ENCODE measurements around the gene MAML2. TPM values are rescaled to one million over a fixed set of nuclear protein-coding genes. Genes with fewer than 3 reads are reported as not detected.

Gene MAML2
- total and polyA plus RNA-seq, 2 experiments from 2014 or later = 2.0 to 7.1 TPM

- Histone ChIP-seq H3K27me3 (ENCODE audit: insufficient read depth) (no peaks in the 10 kb centered on the region), H3K4me3 (no peak overlapping the region), H3K79me2 (replicated peaks; ENCODE audit: insufficient read depth) (no peaks in the 10 kb centered on the region), H4K20me1 (replicated peaks; ENCODE audit: insufficient read depth) (no peaks in the 10 kb centered on the region), H3K4me2 (no peak overlapping the region), H3K27ac (ENCODE audit: low read depth) (no peak overlapping the region), H3K4me1 (ENCODE audit: insufficient read depth) (peaks cover 21% of the 10 kb centered on the region), H3K36me3 (ENCODE audit: insufficient read depth) (no peaks in the 10 kb centered on the region), H3F3A (replicated peaks; ENCODE audit: low read depth) (no peaks in the 10 kb centered on the region), H3K9me2 (ENCODE audit: insufficient read depth) (no peaks in the 10 kb centered on the region), H2AFZ (no peak overlapping the region)
- DNase-seq (ENCODE audit: low spot score) = no peak
- H3K27me3 Mint-ChIP-seq (ENCODE audit: insufficient read depth, low read depth, poor library complexity) = no peaks in the 10 kb centered on the region
- peak; percentile 48 for ATAC-seq
- no peak overlapping the region for H3K27ac Mint-ChIP-seq
- H3K9me3 Mint-ChIP-seq = no peaks in the 10 kb centered on the region
- TF ChIP-seq ZNF331 (CRISPR knock-in tag; IDR thresholded peaks at IDR 0.05; ENCODE audit: low read depth) = no peak
- peak; percentile 17 to 52; a peak in 2 of 4 replicates for TF ChIP-seq CTCF (conservative IDR thresholded peaks at IDR 0.05; ENCODE audit: low read depth in 2 of 2)
- no peak overlapping the region for H3K4me3 Mint-ChIP-seq
- H3K36me3 Mint-ChIP-seq (ENCODE audit: low read depth) = no peaks in the 10 kb centered on the region
- peaks cover 15% of the 10 kb centered on the region for H3K4me1 Mint-ChIP-seq
These were observed 251.5 kb downstream of the MAML2 start for GRCh38 chr11:96091476-96091875.

- H3K79me2 ChIP-seq (replicated peaks; ENCODE audit: insufficient read depth) = no peaks in the 10 kb centered on the region
- H3K4me3 ChIP-seq = no peak overlapping the region
- no peak for ATAC-seq
- H3K4me1 ChIP-seq (ENCODE audit: insufficient read depth) = peaks cover 24% of the 10 kb centered on the region
- no peak overlapping the region for H3K27ac ChIP-seq (ENCODE audit: low read depth)
- no peak overlapping the region for H3K4me3 Mint-ChIP-seq
- H3K36me3 Mint-ChIP-seq (ENCODE audit: low read depth) = no peaks in the 10 kb centered on the region
- H3K36me3 ChIP-seq (ENCODE audit: insufficient read depth) = no peaks in the 10 kb centered on the region
- H3K4me2 ChIP-seq = no peak overlapping the region
- no peaks in the 10 kb centered on the region for H4K20me1 ChIP-seq (replicated peaks; ENCODE audit: insufficient read depth)
- DNase-seq (ENCODE audit: low spot score) = no peak
- H3K9me3 Mint-ChIP-seq = no peaks in the 10 kb centered on the region
- H2AFZ ChIP-seq = no peak overlapping the region
- H3K27ac Mint-ChIP-seq = no peak overlapping the region
- H3F3A ChIP-seq (replicated peaks; ENCODE audit: low read depth) = no peaks in the 10 kb centered on the region
- no peaks in the 10 kb centered on the region for H3K27me3 ChIP-seq (ENCODE audit: insufficient read depth)
- H3K4me1 Mint-ChIP-seq = peaks cover 16% of the 10 kb centered on the region
- no peaks in the 10 kb centered on the region for H3K27me3 Mint-ChIP-seq (ENCODE audit: insufficient read depth, low read depth, poor library complexity)
- no peaks in the 10 kb centered on the region for H3K9me2 ChIP-seq (ENCODE audit: insufficient read depth)
- TF ChIP-seq ETS1 (IDR thresholded peaks at IDR 0.05) (no peak), NANOG (IDR thresholded peaks at IDR 0.05; ENCODE audit: borderline replicate concordance) (no peak), JUNB (IDR thresholded peaks at IDR 0.05; ENCODE audit: unreplicated experiment) (no peak), ZNF462 (CRISPR knock-in tag; IDR thresholded peaks at IDR 0.05) (no peak), ZNF331 (CRISPR knock-in tag; IDR thresholded peaks at IDR 0.05; ENCODE audit: low read depth) (no peak), CTCF (conservative IDR thresholded peaks at IDR 0.05; ENCODE audit: low read depth in 2 of 2) (no peak), EZH2phosphoT487 (IDR thresholded peaks at IDR 0.05; ENCODE audit: unreplicated experiment) (no peak)
These were observed 252.3 kb downstream of the MAML2 start for GRCh38 chr11:96090711-96091110.

All from GM23338 (cell line).